ENCODE data around the gene SMG1. TPM values are rescaled to one million over a fixed set of nuclear protein-coding genes. Genes with fewer than 3 reads are reported as not detected.

Gene SMG1
- total RNA-seq, 4 donors from 2014 or later: 65.2 to 88.9 (median 69.1) TPM

GRCh38 chr16:18827890-18828289 lies 98.3 kb downstream of the SMG1 start:
- Histone ChIP-seq H3K4me3 (no peak overlapping the region), H3K9me3 (no peaks in the 10 kb centered on the region), H3K27me3 (no peaks in the 10 kb centered on the region), H3K4me1 (no peaks in the 10 kb centered on the region), H3K36me3 (peaks cover 40 to 59% (median 57%) of the 10 kb centered on the region in 4 donors), H3K27ac (replicated peaks in 1 of 4) (no peak overlapping the region)
- WGBS: 86% methylated on average over 4 of the region's 4 CpGs
- intact Hi-C loops (cut with DNase I): no loop called here
- no peak for TF ChIP-seq CTCF (IDR thresholded peaks at IDR 0.05)
- TF ChIP-seq EP300 (IDR thresholded peaks at IDR 0.05): no peak
- no peak for TF ChIP-seq POLR2A (IDR thresholded peaks at IDR 0.05; ENCODE audit: low read depth)
- no peak for TF ChIP-seq POLR2AphosphoS5 (IDR thresholded peaks at IDR 0.05)
- no peak for DNase-seq (ENCODE audit: extremely low spot score)

- 67% methylated on average over 3 of the region's 3 CpGs for WGBS
- peaks cover 38 to 92% (median 81%) of the 10 kb centered on the region in 4 donors for H3K36me3 ChIP-seq
- TF ChIP-seq POLR2AphosphoS5 (IDR thresholded peaks at IDR 0.05): no peak
- no peak for TF ChIP-seq POLR2A (IDR thresholded peaks at IDR 0.05; ENCODE audit: low read depth)
- no peak for TF ChIP-seq EP300 (IDR thresholded peaks at IDR 0.05)
- TF ChIP-seq CTCF (IDR thresholded peaks at IDR 0.05): no peak
Measured at GRCh38 chr16:18816286-18816685, 109.9 kb downstream of the SMG1 start.

GRCh38 chr16:18811925-18812324 lies 114.3 kb downstream of the SMG1 start:
- 89% methylated on average over 3 of the region's 3 CpGs for WGBS
- H3K27me3 ChIP-seq: no peaks in the 10 kb centered on the region
- no peaks in the 10 kb centered on the region for H3K4me1 ChIP-seq

More at GRCh38 chr16:18816286-18816685, 109.9 kb downstream of the SMG1 start:
- H3K9me3 ChIP-seq: no peaks in the 10 kb centered on the region
- H3K27me3 ChIP-seq: no peaks in the 10 kb centered on the region
- intact Hi-C loops (cut with DNase I): no loop called here
- no peak overlapping the region for H3K4me3 ChIP-seq
- DNase-seq (ENCODE audit: extremely low spot score): no peak
- no peak overlapping the region for H3K27ac ChIP-seq (replicated peaks in 1 of 4)
- peaks cover 0 to 5% (median 0%) of the 10 kb centered on the region in 4 donors for H3K4me1 ChIP-seq

GRCh38 chr16:18809165-18809564 lies 117.0 kb downstream of the SMG1 start:
- Histone ChIP-seq H3K4me3 (no peak overlapping the region), H3K4me1 (peaks cover 0 to 9% (median 5%) of the 10 kb centered on the region in 4 donors), H3K27ac (replicated peaks in 1 of 4) (no peak overlapping the region), H3K36me3 (peaks cover 45 to 78% (median 61%) of the 10 kb centered on the region in 4 donors), H3K9me3 (no peaks in the 10 kb centered on the region), H3K27me3 (no peaks in the 10 kb centered on the region)
- WGBS: 95% methylated on average over 13 of the region's 13 CpGs
- no peak for DNase-seq (ENCODE audit: extremely low spot score)
- TF ChIP-seq POLR2AphosphoS5 (IDR thresholded peaks at IDR 0.05) (no peak), CTCF (IDR thresholded peaks at IDR 0.05) (no peak), POLR2A (IDR thresholded peaks at IDR 0.05; ENCODE audit: low read depth) (no peak), EP300 (IDR thresholded peaks at IDR 0.05) (no peak)
- intact Hi-C loops (cut with DNase I): no loop called here

More at GRCh38 chr16:18811925-18812324, 114.3 kb downstream of the SMG1 start:
- Histone ChIP-seq H3K36me3 (peaks cover 58 to 94% (median 84%) of the 10 kb centered on the region in 4 donors), H3K9me3 (no peaks in the 10 kb centered on the region), H3K4me3 (no peak overlapping the region), H3K27ac (replicated peaks in 1 of 4) (no peak overlapping the region)
- DNase-seq (ENCODE audit: extremely low spot score): no peak
- intact Hi-C loops (cut with DNase I): no loop called here
- TF ChIP-seq EP300 (IDR thresholded peaks at IDR 0.05) (no peak), CTCF (IDR thresholded peaks at IDR 0.05) (no peak), POLR2A (IDR thresholded peaks at IDR 0.05; ENCODE audit: low read depth) (no peak)

GRCh38 chr16:18805257-18805773 lies 120.9 kb downstream of the SMG1 start:
- H3K4me1 ChIP-seq: peaks cover 10 to 35% (median 26%) of the 10 kb centered on the region in 4 donors
- H3K4me3 ChIP-seq: no peak overlapping the region
- no peak for TF ChIP-seq CTCF (IDR thresholded peaks at IDR 0.05)
- TF ChIP-seq POLR2AphosphoS5 (IDR thresholded peaks at IDR 0.05): no peak
- no peak for TF ChIP-seq POLR2A (IDR thresholded peaks at IDR 0.05; ENCODE audit: low read depth)
- TF ChIP-seq EP300 (IDR thresholded peaks at IDR 0.05): no peak
- no peaks in the 10 kb centered on the region for H3K9me3 ChIP-seq
- peak overlapping the region in 2 of 4 donors; percentile 17 to 48 for H3K27ac ChIP-seq (replicated peaks in 1 of 4)
- no peaks in the 10 kb centered on the region for H3K27me3 ChIP-seq
- WGBS: 23% methylated on average over 2 of the region's 2 CpGs
- H3K36me3 ChIP-seq: peaks cover 23 to 45% (median 31%) of the 10 kb centered on the region in 4 donors
- DNase-seq (ENCODE audit: extremely low spot score): no peak
- intact Hi-C loops (cut with DNase I): no loop called here
